ENCODE measurements around the gene SPNS2.
A peak's percentile ranks its signal among the peaks of the same experiment; 100 is the strongest.

Gene SPNS2

DNA sequence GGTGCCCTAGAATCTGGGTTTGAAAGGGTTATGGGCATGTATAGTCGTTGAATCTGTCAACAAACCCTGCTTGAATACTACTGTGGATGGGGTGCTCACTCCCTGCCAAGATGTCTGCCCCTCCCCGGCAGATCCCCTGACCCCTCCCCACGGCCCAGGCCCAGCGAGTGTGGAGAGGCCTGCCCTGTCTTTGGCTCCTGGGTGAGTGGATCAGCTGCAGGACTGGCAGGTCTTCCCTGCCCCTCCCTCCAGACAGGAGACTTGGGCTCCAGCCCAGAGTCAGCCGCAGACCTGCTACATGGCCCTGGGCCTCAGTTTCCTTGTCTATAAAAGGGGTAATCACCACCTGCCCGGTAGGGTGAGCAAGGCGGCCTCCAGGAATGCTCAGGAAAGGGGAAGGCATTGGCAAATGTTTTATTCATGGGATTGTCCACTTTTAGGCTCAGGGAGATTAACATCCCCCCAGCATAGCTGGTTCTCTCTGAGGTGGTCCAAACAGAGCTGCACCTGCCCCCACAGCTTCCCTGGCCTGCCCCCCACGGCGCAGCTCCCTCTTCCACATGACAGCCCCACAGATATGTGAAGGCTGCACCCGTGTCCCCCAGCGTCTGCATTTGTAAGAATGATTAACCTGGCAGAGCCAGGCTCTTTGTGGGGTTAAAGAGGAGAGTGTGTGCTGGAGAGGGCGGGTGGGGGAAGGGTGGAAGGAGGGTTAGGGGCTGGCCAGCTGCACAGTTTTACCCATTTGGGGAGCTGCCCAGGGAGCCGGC lies 18.5 kb upstream of the SPNS2 start:
- Histone ChIP-seq H3K9me3 (ENCODE audit: insufficient read depth, low read depth, low read length) (no peaks in the 10 kb centered on the region), H3K9ac (ENCODE audit: low read depth, low read length, poor library complexity, severe bottlenecking) (peak overlapping the region; percentile 72), H4K20me1 (ENCODE audit: insufficient read depth, low read length, poor library complexity, severe bottlenecking) (no peaks in the 10 kb centered on the region), H3F3A (ENCODE audit: low read depth) (no peaks in the 10 kb centered on the region), H3K4me1 (ENCODE audit: insufficient read depth, low read length, poor library complexity, severe bottlenecking) (peaks cover 37% of the 10 kb centered on the region), H3K36me3 (ENCODE audit: insufficient read depth, low read length) (peaks cover 15% of the 10 kb centered on the region; the same call in 1 of the 2 replicates), H3K27me3 (ENCODE audit: insufficient read depth, low read length, poor library complexity, severe bottlenecking) (no peaks in the 10 kb centered on the region), H3K9me2 (replicated peaks; ENCODE audit: low read depth, low read length) (no peaks in the 10 kb centered on the region), H3K4me2 (ENCODE audit: low read depth, low read length, poor library complexity, severe bottlenecking) (peak overlapping the region; percentile 72), H2AFZ (ENCODE audit: low read length) (no peak overlapping the region), H3K79me2 (ENCODE audit: insufficient read depth, low read length) (peaks cover 3% of the 10 kb centered on the region; the same call in 1 of the 2 replicates), H3K4me3 (ENCODE audit: low read length, poor library complexity, severe bottlenecking) (peak overlapping the region; percentile 62)
- TF ChIP-seq, protein P1, sequence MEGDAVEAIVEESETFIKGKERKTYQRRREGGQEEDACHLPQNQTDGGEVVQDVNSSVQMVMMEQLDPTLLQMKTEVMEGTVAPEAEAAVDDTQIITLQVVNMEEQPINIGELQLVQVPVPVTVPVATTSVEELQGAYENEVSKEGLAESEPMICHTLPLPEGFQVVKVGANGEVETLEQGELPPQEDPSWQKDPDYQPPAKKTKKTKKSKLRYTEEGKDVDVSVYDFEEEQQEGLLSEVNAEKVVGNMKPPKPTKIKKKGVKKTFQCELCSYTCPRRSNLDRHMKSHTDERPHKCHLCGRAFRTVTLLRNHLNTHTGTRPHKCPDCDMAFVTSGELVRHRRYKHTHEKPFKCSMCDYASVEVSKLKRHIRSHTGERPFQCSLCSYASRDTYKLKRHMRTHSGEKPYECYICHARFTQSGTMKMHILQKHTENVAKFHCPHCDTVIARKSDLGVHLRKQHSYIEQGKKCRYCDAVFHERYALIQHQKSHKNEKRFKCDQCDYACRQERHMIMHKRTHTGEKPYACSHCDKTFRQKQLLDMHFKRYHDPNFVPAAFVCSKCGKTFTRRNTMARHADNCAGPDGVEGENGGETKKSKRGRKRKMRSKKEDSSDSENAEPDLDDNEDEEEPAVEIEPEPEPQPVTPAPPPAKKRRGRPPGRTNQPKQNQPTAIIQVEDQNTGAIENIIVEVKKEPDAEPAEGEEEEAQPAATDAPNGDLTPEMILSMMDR (conservative IDR thresholded peaks at IDR 0.05; ENCODE audit: low read length) = no peak
- no peak for TF ChIP-seq EZH2phosphoT487 (IDR thresholded peaks at IDR 0.05; ENCODE audit: borderline replicate concordance)

DNA sequence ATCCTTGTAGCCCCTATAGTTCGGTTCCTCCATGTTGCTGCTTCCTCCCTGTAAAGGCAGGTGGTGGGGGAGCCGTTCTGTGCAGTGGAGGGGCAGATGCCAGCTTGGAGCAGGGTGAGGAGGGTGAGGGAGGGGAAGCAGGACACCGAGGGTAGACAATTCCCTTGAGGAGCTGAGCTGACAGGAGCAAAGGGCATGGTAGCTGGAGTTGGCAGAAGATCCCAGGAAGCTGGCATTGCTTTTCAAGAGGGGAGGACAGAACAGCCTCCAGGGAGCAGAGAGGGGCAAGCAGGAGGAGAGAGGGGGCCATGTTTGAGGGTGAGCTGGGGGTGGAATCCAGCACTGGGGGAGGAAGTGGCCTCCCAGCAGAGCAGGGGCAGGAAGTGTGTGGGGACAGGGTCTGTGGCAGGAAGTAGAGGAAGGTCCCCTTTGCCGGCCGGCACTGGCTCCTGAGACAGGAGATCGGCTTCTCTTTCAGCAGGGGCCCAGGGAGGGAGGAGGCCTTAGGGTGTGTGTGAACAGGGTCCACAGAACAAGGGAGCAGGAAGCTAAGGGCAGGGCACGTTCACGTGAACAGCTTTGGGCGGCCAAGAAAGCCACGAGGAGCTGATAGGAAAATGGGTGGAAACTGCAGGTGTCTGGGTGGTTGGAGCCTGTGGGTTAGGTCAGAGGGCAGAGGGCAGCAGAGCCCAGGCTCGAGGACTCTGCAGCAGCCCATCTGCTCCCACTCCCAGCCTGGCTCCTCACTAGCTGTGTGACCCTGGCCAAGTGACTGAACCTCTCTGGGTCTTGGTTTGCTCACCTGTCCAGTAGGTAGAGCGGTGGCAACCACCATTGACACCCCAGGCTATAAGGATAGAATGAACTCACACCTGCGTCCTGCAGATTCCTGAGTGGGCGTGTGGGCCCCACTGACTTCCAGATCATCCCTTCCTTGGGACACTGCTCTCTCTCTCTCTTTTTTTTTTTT lies 17.5 kb upstream of the SPNS2 start:
- Histone ChIP-seq H3K36me3 (ENCODE audit: insufficient read depth, low read length) (peaks cover 21% of the 10 kb centered on the region; the same call in 1 of the 2 replicates), H3K4me3 (ENCODE audit: low read length, poor library complexity, severe bottlenecking) (peak overlapping the region; percentile 62), H3K9me2 (replicated peaks; ENCODE audit: low read depth, low read length) (no peaks in the 10 kb centered on the region), H3K4me1 (ENCODE audit: insufficient read depth, low read length, poor library complexity, severe bottlenecking) (peaks cover 37% of the 10 kb centered on the region), H3K79me2 (ENCODE audit: insufficient read depth, low read length) (peaks cover 3% of the 10 kb centered on the region; the same call in 1 of the 2 replicates), H3F3A (ENCODE audit: low read depth) (no peaks in the 10 kb centered on the region), H3K9me3 (ENCODE audit: insufficient read depth, low read depth, low read length) (no peaks in the 10 kb centered on the region), H3K4me2 (ENCODE audit: low read depth, low read length, poor library complexity, severe bottlenecking) (peak overlapping the region; percentile 72), H2AFZ (ENCODE audit: low read length) (no peak overlapping the region), H3K9ac (ENCODE audit: low read depth, low read length, poor library complexity, severe bottlenecking) (peak overlapping the region; percentile 72), H3K27me3 (ENCODE audit: insufficient read depth, low read length, poor library complexity, severe bottlenecking) (no peaks in the 10 kb centered on the region), H4K20me1 (ENCODE audit: insufficient read depth, low read length, poor library complexity, severe bottlenecking) (no peaks in the 10 kb centered on the region)
- no peak for TF ChIP-seq EZH2phosphoT487 (IDR thresholded peaks at IDR 0.05; ENCODE audit: borderline replicate concordance)
- TF ChIP-seq, protein P1 (conservative IDR thresholded peaks at IDR 0.05; ENCODE audit: low read length) = no peak

DNA sequence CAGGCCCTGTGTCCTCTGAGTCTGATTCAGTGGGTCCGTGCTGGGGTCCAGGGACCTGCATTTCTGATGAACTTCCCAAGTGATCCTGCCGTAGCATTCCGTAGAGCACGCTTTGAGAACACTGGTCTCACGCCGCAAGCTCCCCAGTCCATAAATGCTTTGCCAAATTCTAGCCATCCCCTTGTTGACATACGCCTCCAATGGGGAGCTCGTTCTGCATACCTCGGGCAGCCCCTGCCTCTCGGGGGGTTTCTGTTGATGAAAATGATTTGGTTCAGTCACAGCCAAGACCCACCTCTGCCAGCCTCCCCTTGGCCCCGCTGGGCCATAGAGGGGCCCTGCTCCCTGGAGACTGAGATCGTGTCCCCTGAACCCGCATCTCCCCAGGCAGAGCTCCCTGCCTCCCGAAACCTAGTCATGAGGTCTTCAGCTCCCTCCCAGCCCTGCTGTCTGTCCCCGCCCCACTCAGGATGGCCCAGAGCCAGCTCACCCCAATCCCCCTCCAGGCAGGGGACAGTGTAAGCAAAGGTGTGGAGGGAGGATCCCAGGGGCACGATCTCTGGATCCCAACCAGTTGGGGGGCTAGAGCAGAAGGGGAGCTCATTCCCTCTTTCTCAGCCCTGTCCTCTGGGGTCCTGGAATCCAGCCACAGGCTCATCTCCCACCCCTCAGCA lies 16.2 kb upstream of the SPNS2 start:
- Histone ChIP-seq H3K27me3 (ENCODE audit: insufficient read depth, low read length, poor library complexity, severe bottlenecking) (no peaks in the 10 kb centered on the region), H3K79me2 (ENCODE audit: insufficient read depth, low read length) (peaks cover 3% of the 10 kb centered on the region; the same call in 1 of the 2 replicates), H2AFZ (ENCODE audit: low read length) (no peak overlapping the region), H3F3A (ENCODE audit: low read depth) (no peaks in the 10 kb centered on the region), H3K9me2 (replicated peaks; ENCODE audit: low read depth, low read length) (no peaks in the 10 kb centered on the region), H3K4me1 (ENCODE audit: insufficient read depth, low read length, poor library complexity, severe bottlenecking) (peaks cover 37% of the 10 kb centered on the region), H3K36me3 (ENCODE audit: insufficient read depth, low read length) (peaks cover 31% of the 10 kb centered on the region; the same call in 1 of the 2 replicates), H3K9ac (ENCODE audit: low read depth, low read length, poor library complexity, severe bottlenecking) (peak overlapping the region; percentile 72), H3K4me2 (ENCODE audit: low read depth, low read length, poor library complexity, severe bottlenecking) (peak overlapping the region; percentile 72), H4K20me1 (ENCODE audit: insufficient read depth, low read length, poor library complexity, severe bottlenecking) (no peaks in the 10 kb centered on the region), H3K4me3 (ENCODE audit: low read length, poor library complexity, severe bottlenecking) (no peak overlapping the region), H3K9me3 (ENCODE audit: insufficient read depth, low read depth, low read length) (no peaks in the 10 kb centered on the region)
- TF ChIP-seq, protein P1 (conservative IDR thresholded peaks at IDR 0.05; ENCODE audit: low read length) = no peak
- no peak for TF ChIP-seq EZH2phosphoT487 (IDR thresholded peaks at IDR 0.05; ENCODE audit: borderline replicate concordance)
